ELR (cell line): Measurements from ENCODE around the gene CCDC184.
"Not testable (repeated sequence)": the region's sequence is repeated elsewhere in the genome, so short reads cannot be mapped to it uniquely, and the experiment has no call there.

ENCODE experiments used
- DNase-seq: peaks from one replicate; pipeline ENCODE4 v3.0.0-alpha.2; 2015; ENCODE audit warnings: low read depth

The CCDC184 gene

DNA sequence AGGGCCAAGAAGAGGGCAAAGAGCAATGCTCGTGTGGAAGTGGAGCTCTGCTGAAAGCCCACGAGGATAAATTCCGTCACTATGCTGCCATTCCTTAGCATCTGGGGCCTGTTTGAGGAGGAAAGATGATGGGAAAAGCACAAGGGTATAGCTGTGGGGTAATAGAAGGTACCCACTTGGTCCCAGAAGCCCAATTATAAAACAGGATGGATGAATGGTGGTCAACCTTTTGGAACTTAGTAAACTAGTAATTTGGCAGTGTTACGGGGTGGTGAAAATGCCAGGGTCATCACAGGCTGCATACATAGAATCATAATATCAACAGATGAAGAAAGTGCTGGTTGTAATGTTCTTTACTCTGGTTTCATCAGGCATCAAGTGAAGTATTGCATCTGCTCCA, 19.7 kb downstream of the CCDC184 start, which contains the start of gene OR10AD1:
OR10AD1 (minus strand) TSS at position 101 of the 400 bp plus-strand sequence; CDS start at position 101, 0 bp downstream.
- no peak for DNase-seq

GRCh38 chr12:48209495-48209894, 26.1 kb downstream of the CCDC184 start:
- not testable (repeated sequence) for DNase-seq

DNA sequence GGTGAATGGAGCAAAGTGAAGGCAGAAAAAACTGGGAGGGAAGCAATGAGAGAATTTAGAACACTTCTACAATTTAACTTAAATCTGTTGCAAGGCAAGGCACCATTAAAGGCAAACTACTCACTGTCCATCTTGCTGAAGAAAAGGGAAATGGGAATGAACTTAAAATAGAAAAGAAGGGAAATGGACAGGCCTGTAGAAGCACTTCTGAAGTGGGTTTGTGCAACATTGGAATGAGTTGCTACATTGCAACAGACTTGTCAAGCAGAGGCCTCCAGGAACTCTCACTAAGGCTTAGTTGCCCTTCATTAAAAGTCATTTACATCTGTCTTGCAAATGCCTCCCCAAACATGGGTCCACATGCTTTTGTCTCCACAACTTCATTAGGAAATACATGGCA, 33.3 kb downstream of the CCDC184 start:
- DNase-seq: no peak

- DNase-seq: no peak
These were observed 36.2 kb downstream of the CCDC184 start for GRCh38 chr12:48219631-48220030.

GRCh38 chr12:48220701-48221100, 37.3 kb downstream of the CCDC184 start:
- DNase-seq: no peak

DNA sequence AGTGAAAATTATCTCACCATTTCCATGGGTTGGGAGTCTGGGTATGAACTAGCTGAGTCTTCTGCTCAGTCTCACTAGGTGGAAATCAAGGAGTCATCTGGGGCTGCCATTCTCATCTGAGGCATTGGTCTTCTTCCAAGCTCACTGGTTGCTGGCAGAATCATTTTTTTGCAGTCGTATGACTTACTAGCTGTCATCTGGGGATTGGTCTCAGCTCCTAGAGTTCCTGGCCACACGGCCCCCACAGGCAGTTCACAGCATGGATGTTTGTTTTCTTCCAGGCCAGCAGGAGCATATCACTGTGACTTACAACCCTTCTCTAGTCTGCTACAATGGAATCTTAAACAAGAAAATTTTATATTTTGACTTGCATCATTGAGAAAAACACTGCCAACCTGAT, 38.2 kb downstream of the CCDC184 start:
- no peak for DNase-seq

- DNase-seq: not testable (repeated sequence)
These were observed 41.1 kb downstream of the CCDC184 start for GRCh38 chr12:48224533-48224932.

DNA sequence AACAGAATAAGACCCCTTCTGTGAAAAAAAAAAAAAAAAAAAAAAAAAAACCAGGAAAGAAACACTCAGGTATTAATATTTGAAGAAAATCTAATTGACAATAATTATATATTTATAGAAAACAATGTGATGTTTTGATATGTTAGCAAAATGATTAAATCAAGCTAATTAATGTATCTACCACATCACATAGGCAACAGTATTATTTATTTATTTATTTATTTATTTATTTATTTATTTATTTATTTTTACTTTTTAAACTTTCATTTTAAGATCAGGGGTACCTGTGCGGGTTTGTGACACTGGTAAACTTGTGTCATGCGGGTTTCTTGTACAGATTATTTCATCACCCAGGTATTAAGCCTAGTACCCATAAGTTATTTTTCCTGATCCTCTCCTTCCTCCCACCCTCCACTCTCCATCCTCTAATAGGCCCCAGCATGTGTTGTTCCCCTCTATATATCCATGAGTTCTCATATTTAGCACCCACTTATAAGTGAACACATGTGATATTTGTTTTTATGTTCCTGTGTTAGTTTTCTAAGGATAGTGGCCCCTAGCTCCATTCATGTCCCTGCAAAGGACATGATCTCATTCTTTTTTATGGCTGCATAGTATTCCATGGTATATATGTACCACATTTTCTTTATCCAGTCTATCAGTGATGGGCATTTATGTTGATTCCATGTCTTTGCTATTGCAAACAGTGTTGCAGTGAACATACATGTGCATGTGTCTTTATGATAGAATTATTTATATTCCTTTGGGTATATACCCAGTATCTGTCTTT, 47.9 kb downstream of the CCDC184 start:
- DNase-seq: not testable (repeated sequence)
